GM18519 (cell line): ENCODE measurements around the gene FGD6.
"Not testable (repeated sequence)": the region's sequence is repeated elsewhere in the genome, so short reads cannot be mapped to it uniquely, and the experiment has no call there.

Experiments used
- ATAC-seq: cut with Tn5 transposase; IDR thresholded peaks from one replicate; pipeline ENCODE4 v1.9.1; 2021; ENCODE audit warnings: mild to moderate bottlenecking, moderate library complexity; ENCODE audit not compliant: unreplicated experiment, low FRiP score

Gene FGD6

GRCh38 chr12:95235621-95236020 is 18.4 kb upstream of the FGD6 start:
- not testable (repeated sequence) for ATAC-seq

GRCh38 chr12:95234187-95234586 is 16.9 kb upstream of the FGD6 start:
- not testable (repeated sequence) for ATAC-seq

GRCh38 chr12:95231190-95231589 is 13.9 kb upstream of the FGD6 start:
- ATAC-seq: no peak

- no peak for ATAC-seq
Measured at GRCh38 chr12:95230313-95230712, 13.0 kb upstream of the FGD6 start.

GRCh38 chr12:95229636-95230035 is 12.4 kb upstream of the FGD6 start:
- no peak for ATAC-seq

GRCh38 chr12:95228617-95229016 is 11.3 kb upstream of the FGD6 start:
- no peak for ATAC-seq

- ATAC-seq: no peak
Measured at GRCh38 chr12:95227818-95228356, 10.6 kb upstream of the FGD6 start.

- ATAC-seq: no peak
Measured at GRCh38 chr12:95225645-95226212, 8.5 kb upstream of the FGD6 start.

- ATAC-seq: no peak
Measured at GRCh38 chr12:95224202-95225170, 7.2 kb upstream of the FGD6 start.

GRCh38 chr12:95220726-95221125 is 3.5 kb upstream of the FGD6 start:
- no peak for ATAC-seq

- no peak for ATAC-seq
Measured at GRCh38 chr12:95220190-95220589, 2.9 kb upstream of the FGD6 start.

GRCh38 chr12:95218150-95219133 is 1.2 kb upstream of the FGD6 start:
- ATAC-seq: no peak

- ATAC-seq: peak; percentile 3
Measured at GRCh38 chr12:95216711-95217376, 423 bp downstream of the FGD6 start.

- ATAC-seq: no peak
Measured at GRCh38 chr12:95215949-95216348, 1.3 kb downstream of the FGD6 start.

- ATAC-seq: no peak
Measured at GRCh38 chr12:95214466-95214865, 2.8 kb downstream of the FGD6 start.

GRCh38 chr12:95213928-95214327 is 3.3 kb downstream of the FGD6 start:
- no peak for ATAC-seq

GRCh38 chr12:95213119-95213518 is 4.1 kb downstream of the FGD6 start:
- no peak for ATAC-seq

GRCh38 chr12:95212586-95212985 is 4.7 kb downstream of the FGD6 start:
- no peak for ATAC-seq

GRCh38 chr12:95208678-95209077 is 8.6 kb downstream of the FGD6 start:
- no peak for ATAC-seq

GRCh38 chr12:95207407-95207806 is 9.9 kb downstream of the FGD6 start:
- ATAC-seq: no peak
